C4-2B (cell line): ENCODE data around the gene MYO1D.

Source experiments
- ZFX ChIP-seq: fragments of 450-650 bp; IDR thresholded peaks from 2 replicates; pipeline ENCODE4 v1.6.1; 2017
- TF ChIP-seq, protein P1 (sequence below): fragments of 450-650 bp; conservative IDR thresholded peaks from 2 replicates; pipeline ENCODE4 v1.5.1; 2017; ENCODE audit warnings: mild to moderate bottlenecking

GRCh38 chr17:32896647-32897258, 19.8 kb upstream of the MYO1D start:
- TF ChIP-seq, protein P1, sequence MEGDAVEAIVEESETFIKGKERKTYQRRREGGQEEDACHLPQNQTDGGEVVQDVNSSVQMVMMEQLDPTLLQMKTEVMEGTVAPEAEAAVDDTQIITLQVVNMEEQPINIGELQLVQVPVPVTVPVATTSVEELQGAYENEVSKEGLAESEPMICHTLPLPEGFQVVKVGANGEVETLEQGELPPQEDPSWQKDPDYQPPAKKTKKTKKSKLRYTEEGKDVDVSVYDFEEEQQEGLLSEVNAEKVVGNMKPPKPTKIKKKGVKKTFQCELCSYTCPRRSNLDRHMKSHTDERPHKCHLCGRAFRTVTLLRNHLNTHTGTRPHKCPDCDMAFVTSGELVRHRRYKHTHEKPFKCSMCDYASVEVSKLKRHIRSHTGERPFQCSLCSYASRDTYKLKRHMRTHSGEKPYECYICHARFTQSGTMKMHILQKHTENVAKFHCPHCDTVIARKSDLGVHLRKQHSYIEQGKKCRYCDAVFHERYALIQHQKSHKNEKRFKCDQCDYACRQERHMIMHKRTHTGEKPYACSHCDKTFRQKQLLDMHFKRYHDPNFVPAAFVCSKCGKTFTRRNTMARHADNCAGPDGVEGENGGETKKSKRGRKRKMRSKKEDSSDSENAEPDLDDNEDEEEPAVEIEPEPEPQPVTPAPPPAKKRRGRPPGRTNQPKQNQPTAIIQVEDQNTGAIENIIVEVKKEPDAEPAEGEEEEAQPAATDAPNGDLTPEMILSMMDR = no peak
- no peak for TF ChIP-seq ZFX
